HG02571 (cell line): ENCODE data around the gene RFXANK.
"Not testable (repeated sequence)": the region's sequence is repeated elsewhere in the genome, so short reads cannot be mapped to it uniquely, and the experiment has no call there.

Experiments used
- ATAC-seq: cut with Tn5 transposase; IDR thresholded peaks from one replicate; pipeline ENCODE4 v1.9.1; 2021; ENCODE audit warnings: mild to moderate bottlenecking, moderate library complexity; ENCODE audit not compliant: unreplicated experiment

The RFXANK gene

DNA sequence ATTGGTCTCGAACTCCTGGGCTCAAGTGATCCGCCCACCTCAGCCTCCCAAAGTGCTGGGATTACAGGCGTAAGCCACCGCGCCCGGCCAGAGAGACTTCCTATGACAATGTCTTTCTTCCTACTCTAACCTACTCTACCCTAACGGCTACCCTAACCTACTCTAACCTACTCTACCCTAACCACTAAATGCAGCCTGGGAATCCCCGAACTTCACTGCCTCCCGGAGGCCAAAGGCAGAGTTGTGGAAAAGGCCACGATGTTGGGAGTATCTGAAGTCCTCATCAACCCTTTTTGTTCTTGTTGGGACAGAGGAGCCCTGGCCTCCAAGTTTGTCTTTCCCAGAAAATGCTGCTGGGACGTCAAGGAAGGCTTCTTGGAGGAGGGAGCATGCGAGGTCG, 12.1 kb downstream of the RFXANK start:
- ATAC-seq, result no peak

DNA sequence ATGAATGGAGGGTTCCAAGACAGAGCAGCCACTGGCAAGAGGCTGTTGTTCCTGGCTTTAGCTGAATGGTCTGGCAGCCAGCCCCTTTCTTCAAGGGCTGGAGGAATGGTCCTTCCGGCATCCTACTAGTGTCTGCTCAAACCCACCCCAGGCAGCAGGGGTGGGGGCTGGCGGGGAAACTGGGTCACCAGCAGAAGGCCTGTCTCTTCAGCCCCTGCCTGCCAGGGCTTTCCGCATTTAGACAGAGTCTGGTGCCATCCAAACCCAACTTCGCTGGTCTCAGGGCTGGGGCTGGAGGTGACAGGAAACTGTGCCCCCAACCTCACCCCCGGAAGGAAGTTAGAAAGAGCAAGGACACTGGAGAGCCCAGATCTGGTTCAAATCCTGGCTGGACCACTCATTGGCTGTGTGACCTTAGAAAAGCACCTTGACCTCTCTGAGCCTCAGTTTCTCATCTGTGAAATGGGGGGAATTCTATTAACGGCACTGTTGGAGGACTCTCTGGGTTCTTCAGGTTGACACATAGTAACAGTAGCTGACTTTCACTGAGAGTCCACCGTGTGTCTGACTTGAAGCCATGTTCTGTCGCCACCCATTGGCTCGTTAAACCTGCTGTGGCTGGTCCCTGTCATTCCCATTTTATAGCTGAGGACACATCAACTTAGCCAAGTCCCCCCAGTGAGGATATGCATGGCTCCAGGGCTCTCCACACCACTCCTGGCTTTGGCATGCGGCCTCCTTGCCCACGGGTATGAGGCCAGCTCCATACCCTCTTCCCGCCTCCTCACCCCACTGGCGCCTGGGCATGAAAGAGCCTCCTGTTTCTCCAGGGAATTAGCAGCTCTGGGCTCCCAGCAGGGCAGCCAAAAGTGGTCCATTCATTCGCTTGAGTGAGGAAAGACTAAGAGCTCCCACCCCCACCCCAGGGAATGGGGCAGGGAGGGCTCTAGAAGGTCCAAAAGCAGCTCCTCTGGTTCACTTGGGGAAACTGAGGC, 13.7 kb downstream of the RFXANK start:
- no peak for ATAC-seq

DNA sequence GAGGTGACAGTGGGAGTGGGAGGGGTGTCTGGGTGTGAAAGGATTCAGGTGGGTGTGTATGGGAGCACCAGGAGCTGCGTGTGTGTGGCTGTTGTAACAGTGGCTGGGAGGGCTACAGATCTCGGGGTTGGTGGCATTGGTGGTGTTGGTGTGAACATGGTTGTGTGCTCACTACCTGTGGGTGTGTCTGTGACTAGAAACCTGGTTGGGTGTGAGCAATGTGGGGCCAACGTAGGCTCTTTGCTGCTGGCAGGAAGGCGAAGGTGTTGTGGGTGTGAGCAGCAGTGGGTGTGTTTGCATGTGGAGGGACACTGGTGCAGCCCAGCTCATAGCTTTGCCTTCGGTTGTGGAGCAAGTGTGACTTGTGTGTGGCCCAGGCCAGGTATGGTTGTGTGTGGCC, 14.9 kb downstream of the RFXANK start:
- no peak for ATAC-seq

DNA sequence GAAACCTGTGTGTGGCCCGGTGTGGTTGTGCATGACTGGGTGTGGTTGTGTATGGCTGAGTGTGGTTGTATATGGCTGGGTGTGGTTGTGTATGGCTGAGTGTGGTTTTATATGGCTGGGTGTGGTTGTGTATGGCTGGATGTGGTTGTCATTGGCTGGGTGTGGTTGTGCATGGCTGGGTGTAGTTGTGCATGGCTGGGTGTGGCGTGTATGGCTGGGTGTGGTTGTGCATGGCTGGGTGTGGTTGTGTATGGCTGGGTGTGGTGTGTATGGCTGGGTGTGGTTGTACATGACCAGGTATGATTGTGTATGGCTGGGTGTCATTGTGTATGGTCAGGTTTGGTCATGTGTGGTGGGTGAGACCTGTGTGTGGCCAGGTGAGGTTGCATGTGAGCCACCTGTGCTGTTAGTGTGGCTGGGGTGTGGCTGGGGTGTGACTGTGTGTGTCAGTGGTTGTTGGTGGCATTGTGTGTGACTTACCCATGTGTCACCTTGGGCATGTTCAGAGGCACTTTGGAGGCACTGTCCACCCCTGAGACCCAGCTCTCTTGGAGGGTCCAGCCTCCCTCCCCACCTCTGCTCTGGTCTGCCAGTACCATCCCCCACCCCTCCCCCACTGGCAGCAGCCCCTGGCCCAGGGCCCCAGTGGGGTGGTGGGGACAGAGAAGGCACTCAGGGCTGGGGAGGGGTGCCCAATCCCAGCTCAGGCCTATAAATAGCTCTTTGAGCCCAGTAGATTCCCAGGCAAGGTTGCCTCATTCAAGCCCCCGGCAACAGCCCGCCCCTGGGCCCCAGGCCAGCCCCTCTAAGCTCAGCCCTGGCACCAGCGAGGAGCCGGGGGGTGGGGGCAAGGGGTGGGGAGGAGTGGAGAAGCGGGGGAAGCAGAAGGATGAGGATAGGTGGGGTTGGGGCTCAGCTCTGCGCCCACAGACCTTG, 15.8 kb downstream of the RFXANK start:
- ATAC-seq, result no peak

DNA sequence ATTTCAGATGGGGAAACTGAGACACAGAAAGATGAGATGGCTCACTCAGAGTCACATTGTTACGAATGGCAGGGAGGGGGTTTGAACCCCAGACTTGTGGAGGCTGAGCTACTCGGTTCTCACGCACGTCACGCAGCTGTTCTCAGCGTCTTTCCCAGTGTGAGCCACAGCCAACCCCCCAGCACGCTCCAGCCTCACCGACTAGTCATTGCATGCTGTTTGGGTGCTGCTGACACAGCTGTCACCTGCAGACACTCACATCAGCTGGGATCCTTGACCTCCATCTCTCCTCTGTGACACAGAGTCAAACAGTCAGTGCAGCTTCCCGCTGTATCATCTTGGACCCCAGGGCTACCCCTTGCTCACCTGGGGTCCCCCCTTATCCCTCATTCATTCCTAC, 17.3 kb downstream of the RFXANK start:
- no peak for ATAC-seq

DNA sequence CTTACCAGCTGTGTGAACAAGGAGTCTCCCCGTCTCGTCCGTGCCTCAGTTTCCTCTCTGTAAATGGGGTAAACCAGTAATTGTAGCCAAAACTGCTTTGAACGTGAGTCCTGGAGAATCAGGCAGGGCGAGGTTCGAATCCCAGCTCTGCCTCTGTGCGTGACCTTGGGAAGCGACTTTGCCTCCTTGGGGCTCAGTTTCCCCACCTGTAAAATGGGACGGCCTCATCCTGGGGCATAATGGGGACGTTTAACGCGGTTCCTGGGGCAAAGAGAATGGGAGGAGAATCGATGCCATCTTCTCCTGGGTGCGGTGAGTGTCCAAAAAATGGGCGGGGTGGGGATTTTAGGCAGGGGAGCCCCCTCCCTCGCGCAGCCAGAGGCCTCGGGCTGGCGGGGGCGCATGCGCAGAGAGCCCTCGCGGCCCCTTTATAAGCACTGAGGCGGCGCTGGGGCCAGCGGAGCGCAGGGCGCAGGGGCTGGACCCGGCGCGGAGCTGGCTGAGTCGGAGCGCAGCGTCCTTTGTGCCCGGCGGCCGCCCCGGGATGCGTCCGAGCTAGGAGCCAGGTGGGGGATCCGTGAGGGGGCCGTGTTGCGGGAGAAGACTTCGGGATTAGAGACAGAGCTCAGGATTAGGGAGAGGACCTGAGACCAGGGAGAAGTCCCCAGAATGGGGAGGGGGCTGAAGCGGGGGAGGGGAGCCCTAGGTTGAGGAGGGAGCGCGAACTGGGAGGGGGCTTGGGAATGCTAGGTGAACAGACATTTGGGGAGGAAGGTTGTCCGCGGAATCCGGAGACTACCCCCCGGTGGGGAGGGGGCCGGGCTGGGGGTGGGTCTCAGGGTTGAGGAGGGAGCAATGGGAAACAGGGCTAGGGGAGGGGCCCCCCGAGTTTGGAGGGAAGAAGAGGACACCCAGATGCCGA, 19.7 kb downstream of the RFXANK start, which contains the start of gene NCAN:
TSS of gene NCAN (plus strand) at position 460 of the 922 bp plus-strand sequence. CDS start 4,996 bp downstream, outside the sequence.
- no peak for ATAC-seq

DNA sequence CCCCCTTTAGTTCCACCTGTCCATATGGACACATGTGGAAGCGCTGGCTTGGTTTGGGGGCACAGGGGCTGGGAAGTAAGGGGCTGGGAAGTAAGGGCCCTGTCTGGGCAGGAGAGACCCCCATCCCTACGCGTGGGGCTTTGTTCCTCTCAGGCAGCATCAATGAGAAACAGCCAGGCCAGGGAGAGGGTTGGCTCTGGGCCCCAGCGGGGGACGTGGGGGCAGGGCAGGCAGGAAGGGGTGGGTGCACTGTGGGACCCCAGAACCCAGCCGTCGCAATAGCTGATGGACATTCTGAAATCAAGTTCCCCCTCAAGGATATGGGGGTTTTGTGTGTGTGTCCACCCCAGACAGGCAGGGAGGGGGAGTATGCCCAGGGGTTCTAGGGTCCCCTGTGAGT, 20.9 kb downstream of the RFXANK start:
- ATAC-seq, result no peak

DNA sequence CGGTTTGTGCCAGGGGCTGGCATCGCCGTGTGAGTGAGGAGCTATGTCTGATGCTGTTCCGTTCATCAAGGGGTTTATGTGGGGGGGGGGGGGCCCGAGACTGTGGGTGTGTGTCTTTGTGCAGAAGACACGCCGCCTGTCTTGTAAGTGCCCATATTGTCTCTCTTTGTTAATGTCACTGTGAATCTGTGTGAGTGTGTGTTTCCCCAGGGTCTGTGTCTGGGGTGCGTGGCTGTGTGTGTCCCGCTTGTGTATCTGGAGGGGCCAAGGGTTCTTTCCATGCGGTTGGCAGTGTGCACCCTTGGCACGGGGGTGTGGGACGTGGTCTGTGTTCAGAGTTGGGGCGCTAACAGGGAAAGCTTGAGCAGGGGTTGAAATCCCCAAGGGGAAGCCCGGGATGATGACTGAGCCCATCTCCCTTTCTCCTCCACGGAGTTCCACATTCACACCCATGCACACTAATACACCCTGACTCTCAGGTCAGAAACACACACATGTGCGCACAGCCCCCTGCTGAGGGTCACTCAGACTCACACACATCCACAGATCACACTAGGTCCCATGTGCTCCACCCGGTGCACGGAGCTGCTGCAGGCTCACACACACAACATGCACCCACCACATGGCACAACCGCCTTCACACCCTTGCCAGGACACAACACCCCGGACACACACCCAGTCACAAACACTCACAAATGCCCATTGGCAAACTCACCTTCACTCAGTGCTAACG, 21.5 kb downstream of the RFXANK start:
- no peak for ATAC-seq

DNA sequence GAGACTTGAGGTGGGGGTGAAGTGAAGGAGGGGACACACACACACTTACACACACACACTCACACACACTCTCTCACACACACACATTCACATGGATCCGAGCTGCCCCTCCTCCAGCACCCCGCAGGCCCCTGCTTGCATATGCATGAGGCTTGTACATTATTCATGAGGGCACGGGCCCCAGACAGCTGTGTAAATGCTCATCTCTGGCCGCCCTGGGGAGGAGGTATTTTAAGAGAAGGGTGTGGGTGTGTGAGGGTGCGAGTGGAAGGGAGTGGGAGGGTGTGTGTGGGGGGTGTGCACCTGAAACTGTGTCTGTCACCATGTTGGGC, 22.1 kb downstream of the RFXANK start:
- ATAC-seq, result no peak

DNA sequence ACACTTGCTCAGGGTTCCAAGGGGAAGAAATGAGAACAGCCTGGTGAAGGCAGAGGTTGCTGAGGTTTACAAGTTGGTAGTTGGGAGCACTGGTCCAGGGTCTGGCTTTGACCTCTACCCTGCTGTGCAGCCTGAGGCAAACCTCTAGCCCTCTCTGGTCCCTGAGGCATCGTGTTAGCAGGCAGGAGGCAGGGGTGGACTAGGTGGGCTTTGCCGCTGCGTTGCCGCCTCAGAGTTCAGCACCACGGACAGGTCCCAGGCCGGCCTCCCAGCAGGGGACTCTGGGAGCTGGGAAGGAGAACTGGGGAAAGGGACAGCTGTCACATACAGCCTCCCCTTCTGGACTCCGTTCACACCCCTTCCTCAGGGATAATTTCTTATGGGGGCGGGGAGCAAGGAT, 22.8 kb downstream of the RFXANK start:
- no peak for ATAC-seq

DNA sequence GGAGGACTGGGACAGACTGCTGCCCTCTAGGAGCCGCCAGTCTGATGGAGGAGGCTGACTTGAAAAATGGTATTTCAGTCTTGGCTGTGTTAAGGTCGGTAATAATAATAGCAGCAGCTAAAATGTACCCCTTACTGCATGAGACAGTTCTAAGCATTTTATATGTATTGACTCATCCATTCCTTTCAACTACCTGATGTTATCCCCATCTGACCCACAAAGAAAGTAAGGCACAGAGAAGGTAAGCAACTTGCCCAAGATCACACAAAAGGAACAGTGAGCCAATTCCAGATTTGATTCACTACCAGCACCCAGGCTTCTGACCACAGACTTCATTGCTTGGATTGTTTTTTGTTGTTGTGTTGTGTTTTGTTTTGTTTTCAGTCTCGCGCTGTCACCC, 23.7 kb downstream of the RFXANK start:
- no peak for ATAC-seq

DNA sequence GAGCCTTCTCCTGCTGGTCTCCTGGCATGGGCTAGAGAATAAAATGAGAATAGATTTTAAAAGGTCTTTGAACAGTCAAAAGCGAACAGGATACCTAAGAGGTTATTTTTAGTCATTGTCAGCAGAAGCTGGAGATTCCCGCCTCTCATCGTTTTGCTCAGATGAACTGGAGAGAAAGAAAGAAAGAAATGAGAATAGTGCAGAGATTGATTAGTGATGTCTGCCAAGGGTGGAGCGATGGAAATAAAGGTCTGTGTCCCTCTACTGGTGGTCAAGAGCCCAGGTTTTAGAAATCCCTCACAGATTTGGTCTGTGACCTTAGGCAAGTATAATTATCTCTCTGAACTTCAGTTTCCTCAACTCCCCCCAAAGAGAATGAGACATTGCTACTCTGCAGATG, 25.0 kb downstream of the RFXANK start:
- no peak for ATAC-seq

DNA sequence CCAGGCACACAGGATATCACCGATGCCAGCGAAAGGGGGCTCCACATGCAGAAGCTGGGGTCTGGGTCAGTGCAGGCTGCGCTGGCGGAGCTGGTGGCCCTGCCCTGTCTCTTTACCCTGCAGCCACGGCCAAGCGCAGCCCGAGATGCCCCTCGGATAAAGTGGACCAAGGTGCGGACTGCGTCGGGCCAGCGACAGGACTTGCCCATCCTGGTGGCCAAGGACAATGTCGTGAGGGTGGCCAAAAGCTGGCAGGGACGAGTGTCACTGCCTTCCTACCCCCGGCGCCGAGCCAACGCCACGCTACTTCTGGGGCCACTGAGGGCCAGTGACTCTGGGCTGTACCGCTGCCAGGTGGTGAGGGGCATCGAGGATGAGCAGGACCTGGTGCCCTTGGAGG, 26.9 kb downstream of the RFXANK start:
- no peak for ATAC-seq

DNA sequence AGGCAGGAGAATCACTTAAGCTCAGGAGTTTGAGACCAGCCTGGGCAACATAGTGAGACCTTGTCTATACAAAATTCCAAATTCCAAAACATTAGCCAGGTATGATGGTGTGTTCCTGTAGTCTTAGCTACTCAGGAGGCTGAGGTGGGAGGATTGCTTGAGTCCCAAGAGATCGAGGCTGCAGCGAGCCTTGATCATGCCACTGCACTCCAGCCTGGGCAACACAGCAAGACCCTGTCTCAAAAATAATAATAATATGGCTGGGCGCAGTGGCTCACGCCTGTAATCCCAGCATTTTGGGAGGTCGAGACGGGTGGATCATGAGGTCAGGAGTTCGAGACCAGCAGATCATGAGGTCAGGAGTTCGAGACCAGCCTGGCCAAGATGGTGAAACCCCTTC, 28.9 kb downstream of the RFXANK start:
- ATAC-seq, result not testable (repeated sequence)

DNA sequence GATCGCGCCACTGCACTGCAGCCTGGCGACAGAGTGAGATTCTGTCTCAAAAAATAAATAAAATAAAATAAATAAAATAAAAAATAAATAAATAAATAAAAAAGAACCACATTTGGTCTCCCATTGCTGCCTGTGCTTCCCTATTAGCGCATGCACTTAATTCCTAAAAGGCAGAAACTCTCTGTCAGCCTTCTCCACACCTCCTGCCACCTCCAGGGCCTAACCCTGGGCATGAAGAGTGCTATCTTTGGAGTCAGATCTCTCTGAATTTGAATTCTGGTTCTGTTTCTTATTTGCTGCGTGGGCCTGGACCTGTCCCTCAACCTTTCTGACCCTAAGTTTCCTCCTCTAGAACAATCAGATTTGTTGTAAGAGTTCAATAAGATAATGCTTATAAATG, 31.0 kb downstream of the RFXANK start:
- no peak for ATAC-seq

DNA sequence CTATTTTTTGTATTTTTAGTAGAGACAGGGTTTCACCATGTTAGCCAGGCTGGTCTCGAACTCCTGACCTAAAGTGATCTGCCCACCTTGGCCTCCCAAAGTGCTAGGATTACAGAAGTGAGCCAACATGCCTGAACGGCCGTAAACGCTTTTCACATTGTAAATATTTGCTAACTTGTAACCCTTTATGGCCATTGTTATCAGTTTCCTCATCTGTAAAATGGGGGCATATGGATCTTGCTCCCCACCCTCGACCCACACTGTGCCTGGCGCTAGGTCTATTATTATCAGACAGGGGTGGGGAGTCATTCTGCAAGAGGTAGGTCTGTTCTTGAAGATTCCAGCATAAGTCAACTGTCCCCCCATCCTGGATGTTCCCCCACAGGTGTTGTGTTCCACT, 31.6 kb downstream of the RFXANK start:
- no peak for ATAC-seq

DNA sequence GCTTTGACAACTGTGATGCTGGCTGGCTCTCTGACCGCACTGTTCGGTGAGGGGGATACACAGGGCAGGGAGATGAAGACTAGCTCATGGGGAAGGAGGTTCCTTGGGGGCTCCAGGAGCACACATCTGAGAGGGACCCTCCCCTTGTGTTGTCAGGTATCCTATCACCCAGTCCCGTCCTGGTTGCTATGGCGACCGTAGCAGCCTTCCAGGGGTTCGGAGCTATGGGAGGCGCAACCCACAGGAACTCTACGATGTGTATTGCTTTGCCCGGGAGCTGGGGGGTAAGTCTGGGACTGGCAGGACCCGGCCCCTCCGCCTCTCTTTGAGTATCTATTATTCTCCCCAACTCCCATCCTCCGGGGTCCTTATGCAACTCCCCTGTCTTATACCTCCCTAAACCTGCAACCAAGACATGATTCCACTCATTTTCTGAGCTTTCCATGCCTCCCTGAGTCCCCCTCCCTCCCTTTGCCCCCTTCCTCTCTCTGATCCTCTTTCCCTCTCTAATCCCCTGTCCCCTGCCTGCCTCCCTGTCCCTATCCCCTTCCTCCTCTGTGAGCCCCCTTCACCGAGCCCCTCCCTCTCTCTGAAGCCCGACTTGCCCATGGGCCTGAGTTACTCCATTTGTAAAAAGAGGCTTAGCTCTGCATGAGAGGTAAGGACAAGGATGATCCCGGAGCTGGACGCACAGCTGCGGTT, 32.2 kb downstream of the RFXANK start:
- no peak for ATAC-seq

DNA sequence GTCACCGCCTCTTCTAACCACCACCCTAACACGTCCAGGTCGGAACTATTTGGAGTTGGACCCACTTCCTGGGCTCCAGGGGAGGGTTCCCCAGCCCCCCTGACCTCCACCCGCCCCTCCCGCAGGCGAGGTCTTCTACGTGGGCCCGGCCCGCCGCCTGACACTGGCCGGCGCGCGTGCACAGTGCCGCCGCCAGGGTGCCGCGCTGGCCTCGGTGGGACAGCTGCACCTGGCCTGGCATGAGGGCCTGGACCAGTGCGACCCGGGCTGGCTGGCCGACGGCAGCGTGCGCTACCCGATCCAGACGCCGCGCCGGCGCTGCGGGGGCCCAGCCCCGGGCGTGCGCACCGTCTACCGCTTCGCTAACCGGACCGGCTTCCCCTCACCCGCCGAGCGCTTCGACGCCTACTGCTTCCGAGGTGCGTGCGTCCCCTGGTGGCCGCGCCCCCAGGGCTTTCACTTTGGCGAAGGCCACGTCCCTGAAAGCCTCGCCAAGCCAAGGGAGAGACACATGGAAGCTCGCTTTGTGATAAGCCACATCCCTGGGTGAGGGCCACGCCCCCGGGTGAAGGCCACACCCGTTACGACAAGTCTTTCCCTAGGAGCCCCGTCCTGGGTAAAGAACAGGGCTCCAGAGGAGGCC, 32.9 kb downstream of the RFXANK start:
- ATAC-seq, result no peak

DNA sequence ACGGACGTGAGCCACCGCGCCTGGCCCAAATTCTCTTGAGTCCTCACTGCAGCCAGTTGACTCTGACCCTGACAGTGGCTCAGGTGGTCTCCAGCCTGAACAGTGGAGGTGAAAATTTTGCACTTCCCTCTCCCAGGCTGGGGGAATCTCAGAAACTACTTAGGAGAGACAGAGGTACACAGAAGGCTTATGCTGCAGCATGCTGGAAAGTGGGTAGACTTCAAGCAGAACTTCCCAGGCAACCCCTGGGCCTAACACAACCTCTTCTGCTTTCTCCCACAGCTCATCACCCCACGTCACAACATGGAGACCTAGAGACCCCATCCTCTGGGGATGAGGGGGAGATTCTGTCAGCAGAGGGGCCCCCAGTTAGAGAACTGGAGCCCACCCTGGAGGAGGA, 34.1 kb downstream of the RFXANK start:
- ATAC-seq, result no peak
